Measurements from ENCODE around the gene PIAS2.
"Not testable (repeated sequence)": the region's sequence is repeated elsewhere in the genome, so short reads cannot be mapped to it uniquely, and the experiment has no call there.

PIAS2 gene

DNA sequence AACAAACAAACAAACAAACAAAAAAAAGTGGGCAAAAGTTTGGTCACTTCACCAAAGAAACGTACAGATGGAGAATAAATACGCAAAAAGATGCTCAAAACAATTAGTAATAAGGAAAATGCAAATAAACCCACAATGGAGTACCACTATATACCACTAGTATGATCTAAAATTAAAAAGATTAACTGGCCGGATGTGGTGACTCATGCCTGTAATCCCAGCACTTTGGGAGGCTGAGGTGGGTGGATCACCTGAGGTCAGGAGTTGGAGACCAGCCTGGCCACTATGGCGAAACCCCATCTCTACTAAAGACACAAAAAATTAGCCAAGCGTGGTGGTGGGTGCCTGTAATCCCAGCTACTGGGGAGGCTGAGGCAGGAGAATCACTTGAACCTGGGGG is 84.9 kb downstream of the PIAS2 start:
- DNase-seq (ENCODE audit: low read depth in 2 of 3, low spot score in 2 of 3), result not testable (repeated sequence)

DNA sequence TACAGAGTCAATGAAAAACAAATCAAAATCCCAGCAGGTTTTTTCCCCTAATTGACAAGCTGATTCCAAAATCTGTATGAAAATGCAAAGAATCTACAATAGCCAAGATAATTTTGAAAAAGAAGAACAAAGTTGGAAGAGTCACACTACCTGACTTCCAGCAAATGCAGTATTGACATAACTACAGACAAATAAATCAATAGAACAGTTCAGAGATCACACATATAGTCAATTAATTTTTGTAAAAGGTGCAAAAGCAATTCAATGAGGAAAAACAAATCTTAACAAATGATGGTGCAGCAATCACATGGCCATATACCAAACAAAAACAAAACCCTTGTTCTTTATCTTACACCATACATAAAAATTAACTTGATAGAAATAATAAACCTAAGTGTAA is 85.9 kb downstream of the PIAS2 start:
- DNase-seq (ENCODE audit: low read depth in 2 of 3, low spot score in 2 of 3), result no peak

DNA sequence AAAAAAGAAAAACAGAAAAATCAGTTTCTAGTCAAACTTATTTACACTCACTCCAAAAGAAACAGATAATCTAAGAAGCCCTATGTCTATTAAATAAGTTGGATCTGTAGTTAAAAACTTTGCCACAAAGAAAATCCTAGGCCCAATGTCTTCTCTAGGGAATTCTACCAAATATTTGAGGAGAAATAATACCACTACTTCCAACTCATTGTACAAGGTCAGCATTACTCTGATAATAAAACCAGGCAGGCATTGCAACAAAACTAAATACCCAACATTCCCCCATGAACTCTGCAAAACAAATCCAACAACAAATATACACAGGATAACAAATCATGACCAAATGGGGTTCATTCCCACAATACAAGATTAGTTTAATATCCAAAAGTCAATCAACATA is 86.7 kb downstream of the PIAS2 start:
- DNase-seq (ENCODE audit: low read depth in 2 of 3, low spot score in 2 of 3), result no peak

DNA sequence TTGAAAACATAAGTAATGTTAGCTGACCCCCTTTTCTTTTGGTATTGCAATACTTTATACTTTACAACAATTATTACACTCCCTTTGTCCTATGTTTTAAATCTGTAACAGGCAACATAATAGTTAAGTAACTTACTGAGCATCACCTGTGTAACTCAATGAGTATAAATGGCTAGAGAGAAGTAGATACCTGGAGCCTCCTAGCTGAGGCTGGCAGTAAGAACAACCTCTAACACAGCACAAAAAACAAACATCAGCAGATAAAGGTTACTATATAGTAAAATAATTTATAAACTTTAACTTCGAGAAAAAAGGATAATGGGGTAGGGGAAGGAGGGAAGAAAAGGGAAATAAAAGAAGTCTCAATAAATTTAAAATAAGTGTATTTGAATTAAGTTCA is 87.4 kb downstream of the PIAS2 start:
- DNase-seq (ENCODE audit: low read depth in 2 of 3, low spot score in 2 of 3), result no peak

DNA sequence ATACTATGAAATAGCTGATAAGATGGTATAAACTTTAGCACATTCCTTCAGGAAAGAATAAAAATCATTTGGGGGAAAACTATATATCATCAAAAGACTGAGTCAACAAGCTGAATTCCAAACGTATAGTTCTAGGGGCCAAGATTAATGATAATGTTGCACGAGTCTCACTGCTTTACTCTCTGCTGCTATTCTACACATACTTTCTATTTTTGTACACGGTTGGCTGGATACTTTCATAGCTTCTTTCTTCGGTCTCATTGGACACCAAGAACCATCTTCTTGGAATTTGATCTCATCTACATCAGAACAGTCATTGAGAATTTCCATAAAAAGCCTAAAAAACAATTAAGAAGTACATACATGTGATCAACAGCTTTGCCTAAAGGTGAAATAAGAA is 87.8 kb downstream of the PIAS2 start:
- DNase-seq (ENCODE audit: low read depth in 2 of 3, low spot score in 2 of 3), result no peak

DNA sequence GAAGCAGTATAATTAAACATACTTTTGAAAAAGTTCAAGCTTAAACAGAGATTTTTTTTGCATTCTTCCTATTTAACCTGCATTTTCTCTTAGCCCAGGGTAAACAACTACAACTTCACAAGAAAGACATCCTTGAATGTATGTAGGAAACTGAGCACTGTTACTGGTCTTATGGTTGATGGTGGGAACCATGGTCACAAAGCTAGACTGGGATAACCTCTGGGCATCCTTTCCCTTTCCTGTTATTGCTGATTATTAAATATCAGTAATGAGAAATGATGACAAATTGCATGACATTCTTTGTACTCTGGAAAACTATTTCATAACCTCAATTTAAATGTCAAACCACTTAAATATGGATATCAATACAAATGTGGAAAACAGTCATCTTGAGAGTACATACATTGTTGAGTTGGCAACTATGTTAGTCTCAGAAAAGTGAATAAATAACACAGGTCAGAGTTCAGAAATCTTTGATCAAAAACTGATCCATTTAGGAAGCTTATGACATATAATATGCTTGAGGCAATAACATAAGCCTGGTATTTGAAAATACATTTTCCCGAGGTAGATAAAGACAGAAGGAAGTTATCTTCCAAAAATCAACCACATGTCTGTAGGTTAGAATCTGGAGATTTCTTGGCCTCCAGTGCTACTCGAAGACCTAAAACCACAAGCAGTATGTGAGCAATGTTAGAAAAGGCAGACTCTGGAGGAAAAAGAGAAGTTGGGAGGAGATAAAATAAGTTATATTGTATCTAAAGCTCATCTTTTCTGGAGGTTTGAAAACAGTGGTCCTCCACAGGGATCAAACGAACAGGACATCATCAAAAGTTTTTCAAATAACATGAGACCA is 95.2 kb downstream of the PIAS2 start:
- DNase-seq (ENCODE audit: low read depth in 2 of 3, low spot score in 2 of 3), result no peak

DNA sequence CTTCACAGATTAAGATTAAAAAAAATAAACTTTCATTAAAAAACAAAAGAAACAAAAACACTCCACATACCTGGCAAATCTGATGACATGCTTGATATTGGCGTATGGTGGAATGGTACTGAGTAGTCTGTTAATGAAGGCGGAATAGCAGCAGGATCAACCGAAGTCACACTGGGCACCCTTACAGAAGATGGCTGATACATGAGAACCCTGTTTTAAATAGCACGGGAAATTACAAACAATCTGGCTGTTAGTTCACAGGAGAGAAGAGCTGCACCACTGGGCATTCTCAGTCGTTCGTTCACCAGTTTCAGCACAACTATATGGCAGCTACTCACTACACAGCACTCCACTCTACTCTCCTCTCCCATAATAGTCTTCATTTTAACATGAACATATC is 96.4 kb downstream of the PIAS2 start:
- DNase-seq (ENCODE audit: low read depth in 2 of 3, low spot score in 2 of 3), result no peak

DNA sequence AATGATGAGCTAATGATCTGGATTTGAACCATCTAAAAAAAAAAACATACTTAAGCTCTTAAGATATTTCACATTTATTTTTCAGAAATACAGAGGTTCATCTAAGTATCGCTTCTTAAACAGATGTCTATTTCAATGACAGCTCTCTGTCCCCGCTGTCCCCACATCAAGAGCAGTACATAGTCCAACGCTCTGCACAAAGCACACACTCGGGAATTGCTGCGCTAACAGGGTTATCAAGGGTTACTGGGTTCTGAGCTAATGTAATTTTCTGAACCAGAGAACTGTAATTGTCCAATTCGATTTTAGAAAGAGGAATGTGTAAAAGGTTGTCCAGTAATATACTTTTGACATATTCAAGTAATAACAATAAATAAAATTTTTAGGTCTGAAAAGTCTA is 101.6 kb downstream of the PIAS2 start:
- no peak for DNase-seq (ENCODE audit: low read depth in 2 of 3, low spot score in 2 of 3)

DNA sequence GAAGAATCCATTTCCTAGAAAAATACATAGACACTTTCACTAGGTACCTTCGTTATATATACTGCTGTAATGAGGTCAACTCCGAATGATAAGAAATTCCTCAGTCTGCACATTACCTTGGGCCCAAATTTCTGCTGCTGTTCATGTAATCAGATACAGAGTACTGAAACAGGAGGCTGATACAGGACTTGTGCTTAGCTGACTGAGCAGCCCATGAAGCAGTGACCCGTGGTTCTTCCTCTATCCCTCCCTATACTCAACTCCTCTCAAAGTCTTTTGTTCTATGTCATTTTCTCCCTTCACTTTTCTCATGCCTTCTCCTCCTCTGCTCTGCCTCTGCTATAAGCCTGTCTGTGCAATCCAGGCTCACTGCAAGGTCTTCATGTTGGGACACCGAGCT is 102.9 kb downstream of the PIAS2 start:
- no peak for DNase-seq (ENCODE audit: low read depth in 2 of 3, low spot score in 2 of 3)

DNA sequence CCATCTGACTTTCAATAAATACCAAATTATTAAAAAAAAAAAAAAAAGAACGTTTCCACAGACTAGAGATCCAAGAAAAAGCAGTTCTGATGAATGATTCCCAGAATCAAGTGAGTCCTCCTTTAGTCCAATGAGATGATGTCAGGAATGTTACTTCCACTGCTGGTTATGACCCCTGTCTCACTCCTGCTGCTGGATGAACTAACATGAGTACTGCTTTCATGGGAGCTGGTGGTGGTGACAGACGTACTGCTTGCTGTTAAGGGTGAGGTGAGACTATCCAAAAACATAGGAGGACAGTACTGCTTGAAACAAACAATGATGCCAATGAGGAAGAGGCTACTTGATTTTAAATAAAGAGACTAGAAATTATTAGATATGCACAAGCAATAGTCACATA is 105.0 kb downstream of the PIAS2 start:
- DNase-seq (ENCODE audit: low read depth in 2 of 3, low spot score in 2 of 3), result no peak

DNA sequence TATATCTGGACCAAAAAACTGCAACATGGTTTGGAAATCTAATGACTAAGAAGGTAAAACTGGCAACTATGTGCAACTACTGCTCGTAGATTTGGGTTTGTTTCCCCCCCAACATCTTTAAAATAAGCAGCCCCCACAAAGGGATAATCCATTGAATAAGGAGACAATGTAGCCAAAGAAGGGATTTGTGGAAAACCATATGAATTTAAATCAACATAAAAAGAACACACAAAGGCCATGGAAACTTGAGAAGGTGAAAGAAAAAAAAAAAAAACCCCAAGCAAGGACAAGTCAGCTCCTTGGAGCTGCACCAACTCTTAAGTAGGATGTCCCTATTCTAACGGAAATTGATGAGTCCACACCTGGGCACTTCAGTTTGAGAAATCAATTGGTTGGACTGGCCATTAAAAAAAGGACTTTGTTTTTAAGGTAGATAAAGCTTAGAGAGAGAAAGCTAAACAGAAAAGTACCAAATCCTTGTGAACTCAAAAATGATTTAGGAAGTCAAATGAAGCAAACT is 106.8 kb downstream of the PIAS2 start:
- DNase-seq (ENCODE audit: low read depth in 2 of 3, low spot score in 2 of 3), result no peak

DNA sequence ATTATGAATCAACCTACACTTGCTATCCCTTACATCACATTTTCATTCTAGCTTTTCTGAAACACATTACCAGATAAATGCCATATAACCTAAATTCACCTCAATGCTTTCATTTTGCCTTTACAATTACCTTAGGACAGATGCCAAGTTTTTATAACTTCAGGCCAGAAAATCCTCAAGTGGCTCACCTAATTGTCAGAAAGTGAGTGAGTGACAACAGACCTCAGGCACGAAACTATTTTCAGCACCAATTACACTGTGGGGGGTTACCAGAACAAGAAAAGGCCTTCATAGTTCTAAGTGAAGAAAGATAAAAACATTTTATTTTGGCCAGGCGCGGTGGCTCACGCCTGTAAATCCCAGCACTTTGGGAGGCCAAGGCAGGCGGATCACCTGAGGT is 108.2 kb downstream of the PIAS2 start:
- DNase-seq (ENCODE audit: low read depth in 2 of 3, low spot score in 2 of 3), result no peak

DNA sequence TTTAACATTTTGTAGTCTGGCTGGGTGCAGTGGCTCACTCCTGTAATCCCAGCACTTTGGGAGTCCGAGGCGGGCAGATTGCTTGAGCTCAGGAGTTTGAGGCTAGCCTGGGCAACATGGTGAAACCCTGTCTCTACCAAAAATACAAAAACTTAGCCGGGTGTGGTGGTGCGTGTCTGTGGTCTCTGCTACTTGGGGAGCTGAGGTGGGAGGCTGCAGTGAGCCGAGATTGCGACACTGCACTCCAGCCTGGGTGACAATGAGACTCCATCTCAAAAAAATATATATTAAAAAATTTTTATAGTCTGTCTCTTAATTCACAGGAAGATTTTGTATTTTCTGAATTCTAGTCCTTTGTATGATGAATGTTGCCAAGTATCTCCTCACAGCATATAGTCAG is 121.4 kb downstream of the PIAS2 start:
- not testable (repeated sequence) for DNase-seq (ENCODE audit: low read depth in 2 of 3, low spot score in 2 of 3)

DNA sequence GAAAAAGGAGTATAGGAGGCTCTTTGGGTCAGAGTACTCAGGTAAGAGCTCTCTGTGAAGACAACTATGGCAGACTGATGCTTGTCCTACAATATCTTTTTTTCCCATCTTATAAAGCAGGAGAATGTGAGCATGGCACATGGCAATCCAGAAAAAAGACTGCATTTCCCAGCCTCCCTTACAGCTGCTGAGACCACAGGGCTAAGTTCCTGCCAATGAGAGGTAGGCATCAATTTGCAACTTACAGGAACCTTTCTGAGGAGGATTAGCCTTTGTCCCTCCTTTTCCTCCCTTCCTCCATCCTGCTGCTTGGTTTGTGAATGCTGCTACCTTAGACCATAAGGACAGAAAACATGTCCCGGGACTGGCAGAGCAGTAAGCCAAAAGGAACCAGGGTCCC is 122.7 kb downstream of the PIAS2 start:
- DNase-seq (ENCODE audit: low read depth in 2 of 3, low spot score in 2 of 3), result no peak

DNA sequence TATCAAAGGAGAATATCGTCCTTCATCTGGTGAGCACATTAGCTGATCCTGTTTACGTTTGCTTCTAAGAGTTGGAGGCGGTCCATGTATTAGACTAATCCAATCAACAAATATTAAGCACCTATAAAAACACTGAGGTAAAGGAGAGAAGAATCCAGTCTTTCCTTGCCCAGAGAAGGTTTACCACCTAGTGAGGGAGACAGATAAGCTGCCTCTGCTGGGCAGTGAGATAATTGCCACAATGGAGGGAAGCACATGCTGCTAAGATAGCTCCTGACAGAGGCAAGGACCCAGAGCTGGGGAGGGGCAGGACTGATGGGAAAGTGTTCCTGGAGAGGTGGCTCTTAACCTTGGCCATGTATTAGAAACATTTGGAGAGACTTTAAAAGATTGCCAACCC is 123.7 kb downstream of the PIAS2 start:
- DNase-seq (ENCODE audit: low read depth in 2 of 3, low spot score in 2 of 3), result no peak

DNA sequence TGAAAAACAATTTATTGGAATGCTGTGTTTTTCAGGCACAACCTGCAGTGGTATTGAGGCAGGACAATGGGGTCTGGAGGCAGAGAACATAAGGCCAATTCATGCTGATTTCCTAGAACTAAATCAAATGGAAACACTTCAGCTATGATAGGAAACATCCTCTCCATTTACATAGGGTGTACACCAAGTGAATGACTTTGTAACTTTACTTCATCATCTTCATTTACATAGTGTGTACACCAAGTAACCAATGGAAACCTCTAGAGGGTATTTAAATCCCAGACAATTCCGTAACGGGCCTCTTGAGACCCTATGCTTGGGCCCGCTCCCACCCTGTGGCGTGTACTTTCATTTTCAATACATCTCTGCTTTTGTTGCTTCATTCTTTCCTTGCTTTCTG is 128.2 kb downstream of the PIAS2 start:
- DNase-seq (ENCODE audit: low read depth in 2 of 3, low spot score in 2 of 3), result no peak

DNA sequence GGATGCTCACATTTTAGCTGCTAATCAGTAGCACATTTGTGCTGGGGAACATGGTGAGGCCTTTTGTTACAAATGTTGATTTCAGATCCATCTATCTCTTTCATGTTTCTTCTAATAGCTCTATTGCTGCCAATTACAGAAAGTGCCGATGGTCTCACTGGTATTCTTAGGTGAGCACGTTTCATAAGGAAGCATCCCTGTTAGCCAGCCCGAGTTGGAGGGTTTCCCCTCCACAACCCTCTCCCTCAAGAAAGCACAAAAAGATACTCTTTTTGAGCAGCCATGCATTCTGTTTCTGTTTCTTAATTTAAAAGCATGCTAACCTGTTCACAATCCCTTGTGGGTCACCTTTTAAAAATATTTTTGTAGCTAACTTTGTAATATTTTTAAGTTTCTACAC is 129.6 kb downstream of the PIAS2 start:
- no peak for DNase-seq (ENCODE audit: low read depth in 2 of 3, low spot score in 2 of 3)

DNA sequence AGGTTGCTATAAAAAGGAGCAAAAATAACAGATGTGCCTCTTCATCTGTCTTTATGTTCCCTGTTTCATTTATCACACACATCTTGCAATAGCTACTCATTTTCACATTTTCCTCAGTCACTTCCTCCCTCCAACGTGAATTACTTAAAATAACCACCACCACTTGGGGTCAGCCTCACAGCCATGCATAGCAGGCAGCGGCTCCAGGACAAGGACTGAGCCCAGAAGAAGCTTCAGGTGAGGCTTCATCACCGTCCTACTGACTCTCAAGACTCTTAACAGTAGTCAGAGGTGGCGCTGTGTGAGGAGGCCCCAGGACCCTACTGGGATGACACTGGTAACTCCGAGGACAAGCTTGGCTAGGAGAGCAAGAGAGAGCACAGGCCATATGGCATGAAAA is 144.9 kb downstream of the PIAS2 start:
- no peak for DNase-seq (ENCODE audit: low read depth in 2 of 3, low spot score in 2 of 3)

DNA sequence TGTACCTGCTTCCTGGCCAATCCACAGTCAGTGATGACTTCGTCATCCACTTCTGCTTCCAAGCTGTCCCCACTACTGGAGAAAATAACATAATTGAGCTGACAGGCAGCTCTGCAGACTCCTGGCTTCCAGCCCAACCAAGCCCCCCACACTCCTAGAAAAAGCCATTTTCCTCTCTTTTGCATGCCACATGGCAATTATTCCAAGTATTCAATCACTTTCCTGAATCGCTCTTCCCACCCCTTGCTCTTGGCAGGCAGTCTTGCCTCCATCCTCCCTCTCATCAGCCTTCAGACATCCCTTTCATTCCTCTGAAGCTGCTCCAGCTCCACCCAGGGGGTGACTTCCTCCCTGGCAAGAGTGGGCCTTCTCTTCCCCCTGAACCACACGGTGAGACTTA is 146.2 kb downstream of the PIAS2 start:
- DNase-seq (ENCODE audit: low read depth in 2 of 3, low spot score in 2 of 3), result no peak

DNA sequence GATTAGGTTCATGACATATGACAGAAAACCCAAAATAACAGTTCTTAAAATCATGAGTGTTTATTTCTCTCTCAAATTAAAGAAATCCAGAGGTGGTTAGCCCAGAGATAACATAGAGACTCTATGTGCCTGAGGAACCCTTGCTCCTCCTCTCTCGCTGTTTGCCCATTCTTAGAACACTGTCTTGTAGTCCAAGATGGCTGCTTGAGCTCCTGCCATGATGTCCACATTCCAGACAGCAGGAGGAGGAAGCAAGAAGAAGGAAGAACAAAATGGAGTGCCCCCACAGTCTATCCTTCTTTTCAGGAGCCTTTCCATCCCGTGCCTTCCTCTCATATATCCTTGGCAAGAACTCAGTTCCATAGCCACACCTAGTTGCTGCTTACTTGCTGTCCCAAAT is 146.6 kb downstream of the PIAS2 start:
- no peak for DNase-seq (ENCODE audit: low read depth in 2 of 3, low spot score in 2 of 3)

DNA sequence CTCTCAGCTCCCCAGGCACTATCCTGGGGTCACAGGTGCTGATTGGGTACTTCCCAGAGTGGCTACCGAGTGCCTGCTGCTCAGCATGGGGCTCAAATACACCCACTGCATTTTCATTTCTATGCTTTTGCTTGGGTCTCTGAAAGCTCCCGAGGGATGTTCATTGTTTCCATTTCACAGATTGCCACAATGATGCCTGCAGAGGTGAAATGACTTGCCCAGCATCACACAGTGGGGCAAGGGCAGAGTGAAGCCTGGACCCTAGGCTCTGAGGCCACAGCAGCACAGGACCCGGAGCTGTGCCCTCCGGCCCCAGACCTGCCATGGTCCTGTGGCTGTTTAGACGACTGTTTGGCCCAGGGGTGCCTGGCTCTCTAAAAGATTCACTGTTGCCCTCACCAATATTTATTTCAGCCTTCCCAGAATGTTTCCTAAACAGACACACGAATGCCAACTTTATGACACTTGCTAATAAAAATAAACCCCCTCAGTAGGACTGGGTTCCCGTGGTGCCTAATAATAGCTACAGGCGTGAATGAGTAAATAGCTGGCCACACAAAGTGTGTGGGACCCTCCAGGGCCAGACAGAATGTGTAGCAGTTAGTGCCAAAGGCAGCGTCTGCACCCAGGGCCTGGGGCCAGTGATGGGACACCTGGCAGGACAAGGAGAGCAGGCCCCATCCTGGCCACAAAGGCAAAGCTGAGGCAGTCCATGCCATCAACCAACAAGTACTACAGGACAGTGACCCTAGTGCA is 149.0 kb downstream of the PIAS2 start:
- DNase-seq (ENCODE audit: low read depth in 2 of 3, low spot score in 2 of 3), result no peak

DNA sequence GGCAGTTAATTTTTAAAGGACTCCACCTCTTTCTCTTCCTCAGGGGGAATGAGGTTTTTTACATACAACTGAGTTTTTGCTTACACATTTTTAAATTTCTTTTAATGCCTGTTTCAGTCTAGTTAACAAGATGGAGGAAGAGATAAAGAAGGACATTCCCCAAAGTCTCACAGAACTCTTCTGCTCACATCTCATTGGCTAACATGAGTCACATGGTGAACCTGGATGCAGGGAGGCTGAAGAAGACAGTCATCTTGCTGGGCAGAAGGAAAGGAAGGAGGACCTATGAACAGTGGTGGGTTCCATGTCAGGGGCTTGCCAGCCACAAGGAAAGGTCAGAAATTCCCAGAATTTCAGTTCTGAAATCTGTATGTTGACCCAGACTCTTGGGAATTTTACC is 150.1 kb downstream of the PIAS2 start:
- no peak for DNase-seq (ENCODE audit: low read depth in 2 of 3, low spot score in 2 of 3)
